B cell (primary cell): Measurements from ENCODE around the gene MTSS2. TPM values are rescaled to one million over a fixed set of nuclear protein-coding genes. Genes with fewer than 3 reads are reported as not detected.

Experiments
- ATAC-seq: fragments of 200-7000 bp; cut with Tn5 transposase; one replicate; pipeline ENCODE4 v1.10.0; 2021; ENCODE audit warnings: low read depth, mild to moderate bottlenecking, moderate number of reproducible peaks, moderate library complexity
- CTCF ChIA-PET: fragments of 350-600 bp; sonication (Branson Sonifier 250); formaldehyde crosslinking; loops from one replicate; lab custom pipeline; 2021; ENCODE audit warnings: antibody characterized with exemption, inconsistent platforms; lab: Charles Lee
- POLR2A ChIA-PET: fragments of 350-600 bp; sonication (Branson Sonifier 250); formaldehyde crosslinking; loops from one replicate; lab custom pipeline; 2021; ENCODE audit warnings: antibody characterized with exemption; lab: Charles Lee
- DNase-seq: peaks from one replicate; pipeline ENCODE4 v3.0.0; 2013
- H2AFZ ChIP-seq: 2 replicates; pipeline ENCODE4 v1.6.1; 2012; ENCODE audit warnings: mild to moderate bottlenecking, low read depth, low read length; ENCODE audit not compliant: insufficient read depth, poor library complexity, severe bottlenecking
- H3K27ac ChIP-seq, 2 donors: 1 replicate in 1 of 2; 2 replicates in 1 of 2; pipeline ENCODE4 v1.5.1; 2012 to 2013; ENCODE audit warnings: low read length in 2 of 2, mild to moderate bottlenecking in 2 of 2, moderate library complexity in 1 of 2
- H3K27me3 ChIP-seq, 4 experiments: fragments of 200-600 bp in 1 of 4; sonication (generic) in 1 of 4; replicated peaks in 1 of 4; 1 replicate in 2 of 4; 2 replicates in 2 of 4; pipeline versions ENCODE4 v1.6.1 to v1.7.0; 2013 to 2016; ENCODE audit warnings: low read length in 3 of 4, mild to moderate bottlenecking in 2 of 4, mixed read lengths in 1 of 4, moderate library complexity in 1 of 4; ENCODE audit not compliant: insufficient read depth in 4 of 4, control insufficient read depth in 3 of 4; ENCODE audit errors: control extremely low read depth in 1 of 4
- H3K36me3 ChIP-seq, 2 experiments: replicated peaks in 1 of 2; 1 replicate in 1 of 2; 2 replicates in 1 of 2; pipeline versions ENCODE4 v1.6.1 to v1.7.1; 2013; ENCODE audit warnings: low read length in 1 of 2; ENCODE audit not compliant: insufficient read depth in 2 of 2, control insufficient read depth in 1 of 2; ENCODE audit errors: control extremely low read depth in 1 of 2, extremely low read depth in 1 of 2
- H3K4me1 ChIP-seq, 2 donors: fragments of 200-600 bp in 1 of 2; sonication (generic) in 1 of 2; 1 replicate in 1 of 2; 2 replicates in 1 of 2; pipeline versions ENCODE4 v1.5.1 to v1.6.1; 2013 to 2017; ENCODE audit warnings: low read length in 2 of 2; ENCODE audit not compliant: control insufficient read depth in 2 of 2, insufficient read depth in 2 of 2
- H3K4me2 ChIP-seq: replicated peaks from 2 replicates; pipeline ENCODE3; 2012; ENCODE audit warnings: mild to moderate bottlenecking, low read depth, low read length; ENCODE audit not compliant: poor library complexity, severe bottlenecking
- H3K4me3 ChIP-seq, 5 experiments: fragments of 200-600 bp in 1 of 5; sonication (generic) in 1 of 5; 1 replicate in 3 of 5; 2 replicates in 2 of 5; pipeline versions ENCODE4 v1.5.1 to v1.7.0; 2011 to 2016; ENCODE audit warnings: low read length in 4 of 5, mild to moderate bottlenecking in 4 of 5, low read depth in 2 of 5, control low read depth in 1 of 5, moderate library complexity in 1 of 5; ENCODE audit not compliant: insufficient read depth in 1 of 5; ENCODE audit errors: control extremely low read depth in 1 of 5, extremely low read depth in 1 of 5
- H3K79me2 ChIP-seq: fragments of 200-600 bp; sonication (generic); one replicate; pipeline ENCODE4 v1.6.0; 2016; ENCODE audit warnings: low read length; ENCODE audit not compliant: control insufficient read depth, insufficient read depth
- H3K9ac ChIP-seq: fragments of 200-600 bp; sonication (generic); 2 replicates; pipeline ENCODE4 v1.6.1; 2017; ENCODE audit warnings: mild to moderate bottlenecking, low read length, moderate library complexity
- H3K9me3 ChIP-seq, 3 donors: one replicate each; pipeline versions ENCODE4 v1.6.1 to v1.7.1; 2013; ENCODE audit warnings: low read length in 2 of 3; ENCODE audit not compliant: control insufficient read depth in 2 of 3, insufficient read depth in 1 of 3; ENCODE audit errors: control extremely low read depth in 1 of 3
- H4K20me1 ChIP-seq: 2 replicates; pipeline ENCODE4 v1.6.0; 2012; ENCODE audit warnings: mild to moderate bottlenecking, low read length; ENCODE audit not compliant: insufficient read depth, control insufficient read depth, poor library complexity, severe bottlenecking
- H3K27ac Mint-ChIP-seq: one replicate; pipeline ENCODE4 v1.8.0; 2021; ENCODE audit warnings: mixed read lengths
- H3K27me3 Mint-ChIP-seq: one replicate; pipeline ENCODE4 v1.8.0; 2021; ENCODE audit warnings: mixed read lengths
- H3K4me1 Mint-ChIP-seq: one replicate; pipeline ENCODE4 v1.8.0; 2021; ENCODE audit warnings: mixed read lengths
- H3K4me3 Mint-ChIP-seq: one replicate; pipeline ENCODE4 v1.8.0; 2021; ENCODE audit warnings: mixed read lengths
- H3K9me3 Mint-ChIP-seq: one replicate; pipeline ENCODE4 v1.8.0; 2022; ENCODE audit warnings: mixed read lengths; ENCODE audit not compliant: insufficient read depth
- EZH2 ChIP-seq: IDR thresholded peaks from 2 replicates; pipeline ENCODE4 v1.6.1; 2012; ENCODE audit warnings: borderline replicate concordance, low read depth, mild to moderate bottlenecking, moderate library complexity, low read length; ENCODE audit not compliant: insufficient read depth, poor library complexity, severe bottlenecking
- WGBS: methylation state at CpG from one replicate; pipeline ENCODE4 v1.1.5; 2013; ENCODE audit warnings: missing lambda C conversion rate; ENCODE audit not compliant: insufficient coverage; 5-methylcytosine and 5-hydroxymethylcytosine counted together
- intact Hi-C: fragments of 100-400 bp; cut with micrococcal nuclease; formaldehyde crosslinking; loops from one replicate; pipeline ENCODE4 v1.10.0; 2022
- polyA plus RNA-seq: library from polyadenylated mRNA; depleted of rRNA; stranded (reverse); fragments of >200 nt; gene quantifications from 2 replicates; pipeline ENCODE4 v1.2.3, GENCODE V29; 2012
- total RNA-seq, 2 donors: library from RNA; stranded (reverse); fragments of 120-200 nt in 1 of 2; gene quantifications; 1 replicate in 1 of 2; 2 replicates in 1 of 2; pipeline versions ENCODE4 v1.2.3 to v1.2.4, GENCODE V29; 2013 to 2022
- TF ChIP-seq, protein P1 (sequence below): fragments of 200-600 bp; IDR thresholded peaks from one replicate; pipeline ENCODE4 v1.8.0; 2022; ENCODE audit warnings: antibody characterized with exemption, mild to moderate bottlenecking

Gene MTSS2
- total and polyA plus RNA-seq, 2 donors (not counting 1 experiment from before 2014, with no cell fraction given), result 1.6 to 2.6 TPM

DNA sequence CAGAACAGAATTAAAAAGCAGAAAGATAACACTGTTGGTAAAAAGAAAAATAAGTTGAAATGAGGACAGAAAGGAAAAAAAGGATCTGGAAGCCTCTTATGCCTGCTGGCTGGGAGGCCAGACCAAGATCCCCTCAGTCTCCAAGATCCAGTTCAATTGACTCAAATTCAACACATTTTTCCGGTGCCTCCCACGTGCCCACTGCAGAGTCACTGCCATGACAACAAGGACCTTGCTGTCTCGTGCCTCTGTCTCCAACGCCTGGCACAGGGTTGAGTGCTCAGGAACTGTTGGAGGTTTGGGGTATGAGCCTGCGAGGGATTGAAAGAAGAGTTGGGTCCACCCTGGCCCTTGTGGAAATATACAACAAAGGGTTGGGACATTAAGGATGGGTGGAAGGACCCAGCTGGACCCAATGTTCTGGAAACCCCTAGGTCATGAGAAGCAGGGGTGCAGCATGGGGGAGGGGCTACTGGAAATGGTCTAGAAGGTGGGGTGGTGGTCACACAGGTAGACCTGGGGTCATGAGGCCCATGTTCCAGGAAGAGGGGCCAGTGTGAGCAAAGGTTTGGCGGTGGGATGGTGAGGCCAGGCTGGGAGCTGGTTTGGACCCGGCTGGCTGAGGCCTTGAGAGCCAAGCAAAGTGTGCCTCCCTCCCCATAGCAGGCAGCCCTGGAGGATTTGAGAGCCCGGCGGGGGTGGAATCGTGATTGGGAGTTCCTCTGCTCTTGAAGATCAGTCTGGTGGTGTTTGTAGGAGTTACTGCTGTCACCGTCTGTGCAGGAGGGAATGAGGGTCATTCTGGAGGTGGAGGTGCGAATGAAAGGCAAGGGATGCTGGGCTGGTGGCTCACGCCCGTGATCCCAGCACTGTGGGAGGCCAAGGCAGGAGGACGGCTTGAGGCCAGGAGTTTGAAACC is 38.2 kb downstream of the MTSS2 start:
- H3K4me3 ChIP-seq, result no peak overlapping the region
- CTCF ChIA-PET, result no interaction called here
- H4K20me1 ChIP-seq, result no peaks in the 10 kb centered on the region
- H3K79me2 ChIP-seq, result no peaks in the 10 kb centered on the region
- POLR2A ChIA-PET, result no interaction called here
- no peaks in the 10 kb centered on the region for H3K36me3 ChIP-seq
- peaks cover 5% of the 10 kb centered on the region for H3K27me3 Mint-ChIP-seq
- H3K4me1 Mint-ChIP-seq, result no peaks in the 10 kb centered on the region
- no peak for DNase-seq
- H3K4me3 Mint-ChIP-seq, result no peak overlapping the region
- H3K27me3 ChIP-seq, result no peaks in the 10 kb centered on the region
- no peak overlapping the region for H2AFZ ChIP-seq
- no peaks in the 10 kb centered on the region for H3K9me3 ChIP-seq
- WGBS, result 89% methylated on average over 12 of the region's 15 CpGs
- H3K27ac Mint-ChIP-seq, result no peak overlapping the region
- H3K9me3 Mint-ChIP-seq, result no peaks in the 10 kb centered on the region
- intact Hi-C loops, result no loop called here
- no peak overlapping the region for H3K4me2 ChIP-seq
- H3K27ac ChIP-seq, result no peak overlapping the region
- H3K4me1 ChIP-seq, result no peaks in the 10 kb centered on the region
- TF ChIP-seq, protein P1, sequence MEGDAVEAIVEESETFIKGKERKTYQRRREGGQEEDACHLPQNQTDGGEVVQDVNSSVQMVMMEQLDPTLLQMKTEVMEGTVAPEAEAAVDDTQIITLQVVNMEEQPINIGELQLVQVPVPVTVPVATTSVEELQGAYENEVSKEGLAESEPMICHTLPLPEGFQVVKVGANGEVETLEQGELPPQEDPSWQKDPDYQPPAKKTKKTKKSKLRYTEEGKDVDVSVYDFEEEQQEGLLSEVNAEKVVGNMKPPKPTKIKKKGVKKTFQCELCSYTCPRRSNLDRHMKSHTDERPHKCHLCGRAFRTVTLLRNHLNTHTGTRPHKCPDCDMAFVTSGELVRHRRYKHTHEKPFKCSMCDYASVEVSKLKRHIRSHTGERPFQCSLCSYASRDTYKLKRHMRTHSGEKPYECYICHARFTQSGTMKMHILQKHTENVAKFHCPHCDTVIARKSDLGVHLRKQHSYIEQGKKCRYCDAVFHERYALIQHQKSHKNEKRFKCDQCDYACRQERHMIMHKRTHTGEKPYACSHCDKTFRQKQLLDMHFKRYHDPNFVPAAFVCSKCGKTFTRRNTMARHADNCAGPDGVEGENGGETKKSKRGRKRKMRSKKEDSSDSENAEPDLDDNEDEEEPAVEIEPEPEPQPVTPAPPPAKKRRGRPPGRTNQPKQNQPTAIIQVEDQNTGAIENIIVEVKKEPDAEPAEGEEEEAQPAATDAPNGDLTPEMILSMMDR, result no peak
- TF ChIP-seq EZH2, result no peak
- H3K9ac ChIP-seq, result no peak overlapping the region
- ATAC-seq, result no peak
